Measurements from ENCODE around the gene BHMT2.

The BHMT2 gene

GRCh38 chr5:79081779-79082178 lies 12.2 kb downstream of the BHMT2 start:
- Mint-ChIP-seq H3K27me3 (peaks cover 5% of the 10 kb centered on the region), H3K4me1 (peaks cover 3% of the 10 kb centered on the region), H3K27ac (no peak overlapping the region), H3K9me3 (no peaks in the 10 kb centered on the region), H3K36me3 (no peaks in the 10 kb centered on the region), H3K4me3 (no peak overlapping the region)
- DNase-seq (ENCODE audit: low spot score in 2 of 2) (no peak), ATAC-seq (ENCODE audit: low read depth) (no peak)

GRCh38 chr5:79086116-79086515 lies 16.5 kb downstream of the BHMT2 start:
- ATAC-seq (ENCODE audit: low read depth), result no peak
- H3K4me1 Mint-ChIP-seq, result no peaks in the 10 kb centered on the region
- DNase-seq (ENCODE audit: low spot score in 2 of 2), result no peak
- no peaks in the 10 kb centered on the region for H3K36me3 Mint-ChIP-seq
- H3K4me3 Mint-ChIP-seq, result no peak overlapping the region
- no peaks in the 10 kb centered on the region for H3K9me3 Mint-ChIP-seq
- H3K27ac Mint-ChIP-seq, result no peak overlapping the region
- H3K27me3 Mint-ChIP-seq, result peaks cover 1% of the 10 kb centered on the region

- Mint-ChIP-seq H3K4me1 (no peaks in the 10 kb centered on the region), H3K4me3 (no peak overlapping the region), H3K27ac (no peak overlapping the region), H3K9me3 (no peaks in the 10 kb centered on the region), H3K27me3 (peaks cover 5% of the 10 kb centered on the region), H3K36me3 (no peaks in the 10 kb centered on the region)
- DNase-seq (ENCODE audit: low spot score in 2 of 2) (no peak), ATAC-seq (ENCODE audit: low read depth) (no peak)
Measured at GRCh38 chr5:79088507-79088906, 18.9 kb downstream of the BHMT2 start.

DNA sequence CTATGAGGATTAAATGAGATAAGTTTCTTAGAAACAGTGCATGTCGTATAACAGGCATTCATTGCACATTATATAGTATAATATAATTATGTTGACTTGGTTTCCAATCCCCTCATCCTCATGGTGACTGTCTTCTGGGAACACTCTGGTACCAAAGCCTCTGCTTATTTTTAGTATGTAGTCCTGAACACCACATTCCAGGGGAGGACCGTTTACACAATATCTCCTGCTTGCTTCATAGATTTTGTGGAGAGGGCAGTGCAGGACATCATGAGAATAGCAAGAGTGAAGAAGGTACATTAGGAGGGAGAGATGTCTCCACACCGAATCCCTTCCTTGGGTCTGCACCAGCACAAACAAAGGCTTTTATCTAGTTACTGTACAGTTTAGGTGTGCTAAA lies 21.5 kb downstream of the BHMT2 start:
- Mint-ChIP-seq H3K27me3 (peaks cover 3% of the 10 kb centered on the region), H3K27ac (no peak overlapping the region), H3K36me3 (no peaks in the 10 kb centered on the region), H3K4me1 (no peaks in the 10 kb centered on the region), H3K9me3 (no peaks in the 10 kb centered on the region), H3K4me3 (no peak overlapping the region)
- ATAC-seq (ENCODE audit: low read depth), result no peak
- DNase-seq (ENCODE audit: low spot score in 2 of 2), result no peak

GRCh38 chr5:79093762-79094161 lies 24.2 kb downstream of the BHMT2 start:
- no peak overlapping the region for H3K27ac Mint-ChIP-seq
- peaks cover 3% of the 10 kb centered on the region for H3K27me3 Mint-ChIP-seq
- no peaks in the 10 kb centered on the region for H3K9me3 Mint-ChIP-seq
- no peaks in the 10 kb centered on the region for H3K36me3 Mint-ChIP-seq
- DNase-seq (ENCODE audit: low spot score in 2 of 2) (no peak), ATAC-seq (ENCODE audit: low read depth) (no peak)
- no peak overlapping the region for H3K4me3 Mint-ChIP-seq
- no peaks in the 10 kb centered on the region for H3K4me1 Mint-ChIP-seq

- no peak overlapping the region for H3K4me3 Mint-ChIP-seq
- H3K27me3 Mint-ChIP-seq, result peaks cover 11% of the 10 kb centered on the region
- H3K27ac Mint-ChIP-seq, result no peak overlapping the region
- peaks cover 2% of the 10 kb centered on the region for H3K4me1 Mint-ChIP-seq
- DNase-seq (ENCODE audit: low spot score in 2 of 2), result no peak
- peaks cover 4% of the 10 kb centered on the region for H3K9me3 Mint-ChIP-seq
- H3K36me3 Mint-ChIP-seq, result peaks cover 3% of the 10 kb centered on the region
- ATAC-seq (ENCODE audit: low read depth), result no peak
Measured at GRCh38 chr5:79105868-79106267, 36.3 kb downstream of the BHMT2 start.

DNA sequence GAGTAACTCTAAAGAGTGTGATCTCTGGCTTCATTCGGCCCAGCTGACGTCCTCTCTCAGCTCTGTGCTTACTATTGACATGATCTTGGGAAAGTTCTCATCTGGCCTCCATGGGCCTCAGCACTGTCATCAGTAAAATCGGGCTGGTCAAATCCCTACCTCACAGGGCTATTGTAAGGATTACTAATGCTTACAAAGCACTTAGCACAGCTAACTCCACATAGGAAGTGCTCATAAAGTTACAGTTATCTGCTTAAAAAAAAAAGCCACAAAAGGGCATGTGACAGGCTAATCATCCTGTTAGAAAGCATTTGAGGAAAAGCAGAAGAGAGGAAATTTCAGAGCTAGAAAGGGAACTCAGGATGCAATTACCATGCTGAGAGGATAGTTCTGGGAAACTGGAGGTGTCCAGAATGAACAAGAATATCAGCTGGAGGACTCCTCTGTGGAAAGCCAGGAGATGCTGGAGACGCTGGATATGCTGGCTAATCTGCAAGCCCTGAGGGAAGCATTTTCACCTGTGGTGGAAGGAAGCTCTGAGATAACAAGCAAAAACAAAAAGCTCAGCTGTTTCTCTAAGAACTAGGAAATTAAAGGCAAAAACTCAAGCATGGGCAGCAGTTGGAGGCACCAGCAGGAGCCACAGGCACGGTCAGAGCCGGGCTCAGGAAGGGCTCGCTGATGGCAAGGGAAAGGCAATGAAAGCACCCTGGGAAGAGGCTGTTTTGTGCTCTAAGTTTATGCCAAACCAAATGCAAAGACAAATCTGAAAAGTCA lies 37.6 kb downstream of the BHMT2 start:
- Mint-ChIP-seq H3K4me1 (peaks cover 2% of the 10 kb centered on the region), H3K27me3 (peaks cover 14% of the 10 kb centered on the region), H3K9me3 (no peaks in the 10 kb centered on the region), H3K27ac (no peak overlapping the region), H3K36me3 (no peaks in the 10 kb centered on the region), H3K4me3 (no peak overlapping the region)
- no peak for ATAC-seq (ENCODE audit: low read depth)
- DNase-seq (ENCODE audit: low spot score in 2 of 2), result no peak

DNA sequence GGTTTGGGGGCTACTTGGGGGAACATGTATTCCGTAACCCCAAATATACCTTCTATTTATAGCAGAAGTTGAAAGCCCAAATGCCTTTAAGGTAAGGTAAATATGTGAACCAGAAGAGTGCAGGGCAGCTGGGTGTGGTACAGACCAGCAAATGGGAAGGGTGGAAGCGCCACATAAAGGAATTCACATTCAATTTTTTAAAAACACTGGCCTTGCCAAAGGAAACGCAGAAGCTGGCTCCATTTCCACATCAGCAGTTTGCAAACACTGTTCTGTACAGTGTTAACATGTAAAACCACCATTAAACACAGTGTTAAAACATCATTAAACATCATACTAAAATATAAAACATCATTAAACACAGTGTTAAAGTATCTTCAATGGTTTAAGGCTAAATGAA lies 38.5 kb downstream of the BHMT2 start:
- Mint-ChIP-seq H3K27me3 (peaks cover 14% of the 10 kb centered on the region), H3K4me3 (no peak overlapping the region), H3K9me3 (no peaks in the 10 kb centered on the region), H3K4me1 (peaks cover 2% of the 10 kb centered on the region), H3K27ac (no peak overlapping the region), H3K36me3 (no peaks in the 10 kb centered on the region)
- no peak for ATAC-seq (ENCODE audit: low read depth)
- DNase-seq (ENCODE audit: low spot score in 2 of 2), result no peak

- Mint-ChIP-seq H3K9me3 (no peaks in the 10 kb centered on the region), H3K4me1 (peaks cover 2% of the 10 kb centered on the region)
Measured at GRCh38 chr5:79108792-79109191, 39.2 kb downstream of the BHMT2 start.

DNA sequence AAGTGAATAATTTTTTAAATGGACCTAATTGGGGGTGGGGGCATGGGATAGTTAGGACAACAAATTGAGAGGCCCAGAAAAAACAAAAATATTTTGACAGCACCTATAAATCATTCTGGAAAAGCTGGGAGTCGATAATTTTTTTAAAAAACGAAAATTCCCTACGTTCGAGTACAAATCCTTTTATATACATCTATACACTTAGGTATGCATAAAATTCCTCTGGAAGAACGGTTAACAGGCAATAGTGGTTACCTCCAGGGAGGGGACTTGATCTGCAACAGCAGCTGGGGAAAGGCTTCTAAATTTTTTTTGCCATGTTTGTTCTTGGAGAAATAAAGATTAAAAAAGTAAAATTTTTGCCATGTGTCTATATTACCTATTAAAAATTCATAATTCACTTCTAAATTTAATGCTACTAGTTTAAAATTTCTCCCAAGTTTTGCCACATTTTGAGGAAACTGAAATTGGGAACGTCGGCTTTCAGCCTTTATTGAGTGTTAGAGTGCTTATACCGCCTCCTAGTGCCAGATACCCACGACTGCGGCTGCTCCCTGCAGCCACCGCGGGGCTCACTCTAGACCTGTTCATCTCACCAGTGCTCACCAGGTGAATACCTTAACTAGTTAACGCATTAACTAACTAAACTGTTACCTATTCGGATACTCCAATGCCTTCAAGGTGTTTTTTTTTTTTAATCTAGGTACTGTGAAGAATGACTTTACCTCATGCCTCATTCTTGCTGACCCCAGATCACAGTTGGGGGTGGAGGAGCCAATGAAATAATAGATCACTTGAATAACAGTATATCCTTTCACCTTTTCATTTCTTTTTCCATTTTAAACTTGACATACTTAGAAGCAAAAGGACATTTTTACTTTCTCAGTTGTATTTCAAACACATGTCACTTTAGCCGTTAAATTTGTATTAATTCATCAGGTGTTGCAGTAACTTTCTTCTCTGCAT lies 40.2 kb downstream of the BHMT2 start:
- DNase-seq (ENCODE audit: low spot score in 2 of 2), result no peak
- H3K4me3 Mint-ChIP-seq, result no peak overlapping the region
- H3K36me3 Mint-ChIP-seq, result no peaks in the 10 kb centered on the region
- no peak overlapping the region for H3K27ac Mint-ChIP-seq
- H3K9me3 Mint-ChIP-seq, result no peaks in the 10 kb centered on the region
- ATAC-seq (ENCODE audit: low read depth), result peak; percentile 69
- H3K4me1 Mint-ChIP-seq, result peaks cover 2% of the 10 kb centered on the region
- H3K27me3 Mint-ChIP-seq, result peaks cover 16% of the 10 kb centered on the region

More at GRCh38 chr5:79108792-79109191, 39.2 kb downstream of the BHMT2 start:
- no peak overlapping the region for H3K27ac Mint-ChIP-seq
- no peak overlapping the region for H3K4me3 Mint-ChIP-seq
- H3K27me3 Mint-ChIP-seq, result peaks cover 14% of the 10 kb centered on the region
- ATAC-seq (ENCODE audit: low read depth) (no peak), DNase-seq (ENCODE audit: low spot score in 2 of 2) (no peak)
- H3K36me3 Mint-ChIP-seq, result no peaks in the 10 kb centered on the region

DNA sequence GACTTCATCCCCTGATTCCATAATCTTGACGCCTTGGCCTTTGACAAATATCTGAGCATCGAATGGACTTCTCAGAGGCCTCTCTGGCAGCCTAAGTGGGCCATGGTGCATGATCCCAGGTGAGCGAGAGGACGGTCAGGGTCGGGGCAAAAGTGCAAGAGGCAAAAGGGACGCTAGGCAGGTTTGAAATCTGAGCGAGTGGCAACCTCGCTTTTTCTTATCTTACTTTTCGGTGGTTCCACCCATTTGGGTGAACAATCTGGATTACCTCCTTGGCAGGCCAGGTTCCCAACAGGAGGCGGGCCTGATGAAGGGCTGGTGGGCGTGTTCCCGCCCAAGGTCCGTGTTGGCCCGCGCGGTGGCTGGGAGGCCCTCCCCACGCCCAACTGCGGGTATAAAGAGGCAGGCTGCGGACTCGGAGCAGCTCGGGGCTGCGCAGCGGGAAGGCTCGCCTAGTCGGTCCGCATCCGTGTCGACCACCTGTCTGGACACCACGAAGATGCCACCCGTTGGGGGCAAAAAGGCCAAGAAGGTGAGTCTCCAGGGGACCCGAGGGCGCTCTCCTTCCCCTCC lies 41.9 kb downstream of the BHMT2 start, which contains the start of gene BHMT:
Gene BHMT, plus strand, starts transcription at position 423 of the 573 bp plus-strand sequence. Its CDS starts 77 bp downstream, at position 500.
- Mint-ChIP-seq H3K4me3 (no peak within 1 kb of the TSS), H3K36me3 (no peaks in the 10 kb centered on the region), H3K9me3 (no peaks in the 10 kb centered on the region), H3K27me3 (peaks cover 12% of the 10 kb centered on the region), H3K27ac (no peak within 1 kb of the TSS), H3K4me1 (peaks cover 2% of the 10 kb centered on the region)
- ATAC-seq (ENCODE audit: low read depth) (no peak), DNase-seq (ENCODE audit: low spot score in 2 of 2) (no peak)

- ATAC-seq (ENCODE audit: low read depth) (no peak), DNase-seq (ENCODE audit: low spot score in 2 of 2) (no peak)
- no peak overlapping the region for H3K27ac Mint-ChIP-seq
- H3K4me3 Mint-ChIP-seq, result no peak overlapping the region
- H3K4me1 Mint-ChIP-seq, result peaks cover 2% of the 10 kb centered on the region
- no peaks in the 10 kb centered on the region for H3K9me3 Mint-ChIP-seq
- H3K36me3 Mint-ChIP-seq, result no peaks in the 10 kb centered on the region
- peaks cover 12% of the 10 kb centered on the region for H3K27me3 Mint-ChIP-seq
Measured at GRCh38 chr5:79111960-79112702, 42.6 kb downstream of the BHMT2 start.

GRCh38 chr5:79112703-79113058 lies 43.1 kb downstream of the BHMT2 start:
- peaks cover 2% of the 10 kb centered on the region for H3K4me1 Mint-ChIP-seq
- no peak overlapping the region for H3K27ac Mint-ChIP-seq
- no peak for ATAC-seq (ENCODE audit: low read depth)
- DNase-seq (ENCODE audit: low spot score in 2 of 2), result no peak
- H3K27me3 Mint-ChIP-seq, result peaks cover 12% of the 10 kb centered on the region
- H3K9me3 Mint-ChIP-seq, result no peaks in the 10 kb centered on the region
- H3K4me3 Mint-ChIP-seq, result no peak overlapping the region
- no peaks in the 10 kb centered on the region for H3K36me3 Mint-ChIP-seq
